ENCODE results near the gene CD300LF.

The CD300LF gene

DNA sequence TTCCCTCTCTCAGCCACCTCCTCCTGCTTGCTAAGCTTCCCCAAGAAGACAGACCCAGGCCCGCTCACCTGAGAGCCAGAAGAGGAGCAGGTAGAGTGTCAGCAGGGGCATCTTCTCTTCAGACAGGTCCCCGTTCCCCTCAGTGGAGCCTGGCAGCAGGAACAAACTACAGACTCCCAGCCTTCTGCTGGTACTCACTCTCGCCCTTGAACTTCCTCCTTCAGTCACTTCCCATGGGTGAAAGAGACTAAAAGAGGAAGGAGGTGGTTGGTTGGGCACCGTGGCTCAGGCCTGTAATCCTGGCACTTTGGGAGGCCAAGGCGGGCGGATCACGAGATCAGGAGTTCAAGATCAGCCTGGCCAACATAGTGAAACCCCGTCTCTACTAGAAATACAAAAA, at the start of gene CD300LF:
TSS of gene CD300LF (minus strand) at position 168 of the 400 bp plus-strand sequence. CDS start at position 111, 57 bp downstream.
- DNase-seq (ENCODE audit: low read depth), result no peak

- DNase-seq (ENCODE audit: low read depth), result no peak
These were observed 49.2 kb upstream of the CD300LF start for GRCh38 chr17:74761931-74762330.

GRCh38 chr17:74761419-74761818, 48.7 kb upstream of the CD300LF start:
- DNase-seq (ENCODE audit: low read depth), result no peak

DNA sequence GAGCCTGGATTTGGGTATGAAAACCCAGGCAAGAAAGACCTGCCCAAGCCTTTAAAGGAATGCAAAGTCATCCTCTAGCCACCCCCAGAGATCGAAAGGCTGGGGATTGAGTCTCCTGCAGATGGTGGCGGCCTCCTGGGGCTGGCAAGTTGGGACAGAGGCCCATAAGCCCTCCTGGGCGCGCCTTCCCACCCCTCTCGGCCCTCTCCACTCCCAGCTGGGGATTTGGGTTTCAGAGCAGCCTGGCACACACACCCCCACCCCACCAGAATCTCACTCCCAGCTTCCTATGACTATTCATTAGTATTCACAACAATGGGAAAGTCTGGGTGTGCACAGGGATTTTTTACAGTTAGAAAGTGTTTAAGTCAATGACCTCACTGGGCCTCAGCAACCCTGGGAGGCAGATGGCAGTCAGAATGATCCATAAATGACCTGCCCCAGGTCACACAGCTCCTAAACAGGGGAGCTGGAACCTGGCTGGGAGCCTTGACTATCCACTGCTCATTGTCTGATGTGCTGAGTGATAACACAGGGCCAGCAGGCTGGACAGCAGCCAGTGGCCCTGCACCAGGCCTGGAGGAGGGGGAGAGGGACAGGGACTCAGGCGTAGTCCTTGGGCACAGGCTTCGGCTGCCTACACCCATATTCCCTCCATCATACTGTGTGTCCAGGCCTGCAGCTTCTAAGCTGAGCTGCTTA, 47.8 kb upstream of the CD300LF start:
- no peak for DNase-seq (ENCODE audit: low read depth)

- no peak for DNase-seq (ENCODE audit: low read depth)
These were observed 47.2 kb upstream of the CD300LF start for GRCh38 chr17:74759941-74760340.

DNA sequence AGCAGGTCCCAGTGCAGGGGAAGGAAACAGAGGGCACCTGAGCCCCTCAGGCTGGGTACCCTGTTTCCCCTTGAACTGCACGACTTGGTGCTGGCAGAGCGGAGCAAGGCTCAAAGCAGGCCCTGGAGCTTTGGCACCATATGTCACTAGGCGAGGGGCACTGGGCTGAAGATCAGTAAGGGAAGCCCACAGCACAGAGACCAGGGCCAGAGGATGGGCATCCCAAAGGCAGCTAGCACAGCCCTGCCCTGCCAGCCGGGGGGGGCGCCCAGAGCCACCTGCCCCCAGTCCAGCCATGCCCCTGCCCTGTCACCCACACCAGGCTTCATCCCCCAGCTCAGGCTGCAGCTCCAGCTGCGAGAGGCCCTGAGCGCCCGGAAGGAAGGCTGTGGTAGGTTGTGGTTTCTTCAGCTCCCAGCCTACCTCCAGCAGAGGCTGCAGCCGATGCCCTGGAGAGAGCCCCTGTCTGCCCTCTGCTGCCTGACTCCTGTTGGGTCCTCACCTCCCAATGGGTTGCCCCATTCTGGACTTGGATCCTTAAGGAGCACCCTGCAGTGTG, 46.6 kb upstream of the CD300LF start:
- no peak for DNase-seq (ENCODE audit: low read depth)

- no peak for DNase-seq (ENCODE audit: low read depth)
These were observed 46.1 kb upstream of the CD300LF start for GRCh38 chr17:74758848-74759168.

- DNase-seq (ENCODE audit: low read depth), result no peak
These were observed 45.5 kb upstream of the CD300LF start for GRCh38 chr17:74757931-74758847.

DNA sequence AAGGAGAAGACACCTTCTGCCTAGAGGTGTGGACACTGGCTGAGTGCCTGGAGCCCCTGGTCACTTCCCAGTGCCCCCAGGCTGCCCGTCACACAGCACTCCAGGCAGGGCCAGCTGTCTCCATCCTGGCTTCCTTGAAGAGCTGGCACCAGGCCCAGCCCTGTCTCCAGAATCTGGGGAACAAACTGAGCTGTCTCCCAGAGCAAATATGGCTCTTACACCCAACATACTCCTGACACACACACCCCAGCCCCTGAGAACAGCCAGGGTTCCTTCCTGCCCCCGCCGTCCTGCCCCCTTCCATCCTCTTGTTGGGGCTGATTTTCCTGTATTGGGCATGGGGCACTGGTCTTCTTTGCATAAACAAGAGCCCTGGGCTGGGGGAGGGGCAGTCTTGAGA, 44.8 kb upstream of the CD300LF start:
- DNase-seq (ENCODE audit: low read depth), result no peak

- DNase-seq (ENCODE audit: low read depth), result no peak
These were observed 44.2 kb upstream of the CD300LF start for GRCh38 chr17:74756891-74757290.

DNA sequence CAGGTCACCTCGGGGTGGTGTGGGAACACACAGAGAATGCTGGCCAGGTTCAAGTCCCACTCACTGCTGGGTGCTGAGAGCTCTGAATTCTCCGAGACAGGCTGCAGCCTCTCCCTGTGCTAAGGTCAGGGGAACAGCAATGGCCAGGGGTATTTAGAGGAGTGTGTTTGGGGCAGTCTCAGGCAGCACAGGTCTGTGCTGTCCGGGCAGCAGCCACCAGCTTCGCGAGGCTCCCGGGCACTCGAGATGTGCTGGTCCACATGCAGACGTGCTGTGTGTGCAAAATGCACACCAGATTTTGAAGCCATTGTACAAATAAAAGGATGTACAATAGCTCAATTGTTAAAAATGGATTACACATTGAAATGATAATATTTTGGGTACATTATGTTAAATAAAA, 42.8 kb upstream of the CD300LF start:
- DNase-seq (ENCODE audit: low read depth), result no peak

DNA sequence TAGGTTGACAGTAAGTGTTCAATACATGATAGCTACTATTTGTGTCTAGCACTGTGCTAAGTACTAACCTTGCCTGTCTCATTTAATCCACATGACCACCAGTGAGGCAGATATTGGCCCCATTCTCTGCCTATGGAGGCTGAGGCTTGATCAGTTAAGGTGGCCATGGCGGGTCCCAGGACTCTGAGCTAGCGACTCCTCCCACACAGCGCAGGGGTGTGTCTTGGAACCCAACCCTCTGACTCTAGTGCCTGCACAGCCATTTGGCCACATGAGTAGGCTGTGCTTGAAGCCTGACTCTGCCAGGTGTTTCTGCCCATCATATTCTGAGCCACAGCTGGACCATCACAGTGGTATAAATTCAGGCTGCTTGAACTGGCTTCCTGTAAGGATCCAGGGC, 42.1 kb upstream of the CD300LF start:
- no peak for DNase-seq (ENCODE audit: low read depth)

- no peak for DNase-seq (ENCODE audit: low read depth)
These were observed 40.2 kb upstream of the CD300LF start for GRCh38 chr17:74752822-74753401.

GRCh38 chr17:74752415-74752814, 39.7 kb upstream of the CD300LF start:
- DNase-seq (ENCODE audit: low read depth), result no peak

- DNase-seq (ENCODE audit: low read depth), result no peak
These were observed 37.8 kb upstream of the CD300LF start for GRCh38 chr17:74750327-74751069.

- DNase-seq (ENCODE audit: low read depth), result no peak
These were observed 37.3 kb upstream of the CD300LF start for GRCh38 chr17:74750039-74750326.

DNA sequence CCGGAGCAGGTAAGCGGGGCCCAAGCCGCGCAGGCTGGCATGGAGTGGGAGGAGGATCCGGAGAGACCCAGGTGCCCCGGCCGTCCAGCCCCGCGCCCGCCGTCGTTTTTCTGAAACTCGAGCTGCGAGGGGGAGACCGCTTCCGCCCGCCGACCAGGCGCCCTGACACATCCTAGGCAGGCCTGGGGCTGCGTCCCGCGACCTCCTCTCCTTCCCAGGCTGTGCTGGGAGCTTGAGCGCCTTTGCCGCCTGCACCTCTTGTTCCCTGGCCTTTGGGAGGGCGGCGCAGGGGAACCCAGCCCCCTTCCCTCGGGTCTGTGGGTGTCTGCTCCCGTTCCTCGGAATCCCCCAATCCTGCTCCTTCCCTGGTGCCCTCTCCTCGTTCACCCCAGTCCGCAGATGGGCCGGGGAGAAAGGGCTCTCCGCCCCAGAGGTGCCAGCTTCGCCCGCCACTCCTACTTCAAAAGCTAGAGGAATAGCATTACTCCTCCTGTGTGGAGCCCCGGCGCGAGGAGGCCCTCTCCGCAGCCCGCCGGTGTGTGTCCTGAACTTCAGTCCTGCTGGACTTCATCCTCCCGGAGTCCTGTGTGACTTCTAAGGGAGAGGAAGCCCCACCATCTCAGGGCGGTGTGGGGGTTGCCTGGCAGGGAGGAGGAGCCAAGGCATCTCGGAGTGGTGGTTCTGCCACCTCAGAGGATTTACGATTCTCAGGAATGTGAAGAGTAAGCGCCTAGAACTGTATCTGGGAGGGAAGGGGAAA, 36.7 kb upstream of the CD300LF start:
- DNase-seq (ENCODE audit: low read depth), result no peak

DNA sequence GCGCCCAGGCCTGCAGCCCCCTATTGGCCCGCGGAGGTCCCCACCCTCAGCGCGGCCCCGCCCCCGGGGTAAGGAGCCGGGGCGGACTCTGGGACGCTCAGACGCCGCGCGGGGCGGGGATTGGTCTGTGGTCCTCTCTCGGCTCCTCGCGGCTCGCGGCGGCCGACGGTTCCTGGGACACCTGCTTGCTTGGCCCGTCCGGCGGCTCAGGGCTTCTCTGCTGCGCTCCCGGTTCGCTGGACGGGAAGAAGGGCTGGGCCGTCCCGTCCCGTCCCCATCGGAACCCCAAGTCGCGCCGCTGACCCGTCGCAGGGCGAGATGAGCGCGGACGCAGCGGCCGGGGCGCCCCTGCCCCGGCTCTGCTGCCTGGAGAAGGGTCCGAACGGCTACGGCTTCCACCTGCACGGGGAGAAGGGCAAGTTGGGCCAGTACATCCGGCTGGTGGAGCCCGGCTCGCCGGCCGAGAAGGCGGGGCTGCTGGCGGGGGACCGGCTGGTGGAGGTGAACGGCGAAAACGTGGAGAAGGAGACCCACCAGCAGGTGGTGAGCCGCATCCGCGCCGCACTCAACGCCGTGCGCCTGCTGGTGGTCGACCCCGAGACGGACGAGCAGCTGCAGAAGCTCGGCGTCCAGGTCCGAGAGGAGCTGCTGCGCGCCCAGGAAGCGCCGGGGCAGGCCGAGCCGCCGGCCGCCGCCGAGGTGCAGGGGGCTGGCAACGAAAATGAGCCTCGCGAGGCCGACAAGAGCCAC, 36.0 kb upstream of the CD300LF start, which contains the start of gene NHERF1:
TSS of gene NHERF1 (plus strand) at position 100 of the 750 bp plus-strand sequence. CDS start at position 319, 219 bp downstream.
- DNase-seq (ENCODE audit: low read depth), result peak; percentile 94

DNA sequence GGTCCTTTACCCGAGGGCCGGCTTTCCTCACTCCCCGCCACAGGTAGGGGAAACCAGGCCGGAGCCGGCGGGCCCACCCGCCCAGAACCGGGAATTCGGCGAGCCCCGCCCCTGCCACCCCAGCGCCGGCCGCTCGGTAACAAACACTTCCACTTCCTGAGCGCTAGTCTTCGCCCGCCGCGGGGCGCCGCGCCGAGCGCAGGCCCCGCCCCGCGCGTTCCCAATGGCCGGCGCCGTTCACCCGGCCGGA, 35.5 kb upstream of the CD300LF start:
- DNase-seq (ENCODE audit: low read depth), result no peak

GRCh38 chr17:74746922-74747321, 34.2 kb upstream of the CD300LF start:
- no peak for DNase-seq (ENCODE audit: low read depth)

GRCh38 chr17:74746376-74746775, 33.7 kb upstream of the CD300LF start:
- no peak for DNase-seq (ENCODE audit: low read depth)

Measured in activated T-cell treated with anti-CD3 and anti-CD28 coated beads for 24 hours (primary cell).